Superior temporal gyrus (tissue), 1 donor: ENCODE measurements around the gene OR52I1.

Source experiments
- DNase-seq: peaks from one replicate; pipeline ENCODE4 v3.0.0-alpha.2; 2016; ENCODE audit errors: extremely low spot score

OR52I1 gene

GRCh38 chr11:4611986-4612385 lies 18.1 kb downstream of the OR52I1 start:
- no peak for DNase-seq

- DNase-seq = no peak
Observed at GRCh38 chr11:4615856-4616444, 22.1 kb downstream of the OR52I1 start.

GRCh38 chr11:4619514-4619913 lies 25.7 kb downstream of the OR52I1 start:
- DNase-seq = no peak

- DNase-seq = peak; percentile 64
Observed at GRCh38 chr11:4626207-4627099, 32.6 kb downstream of the OR52I1 start.

GRCh38 chr11:4636136-4636535 lies 42.3 kb downstream of the OR52I1 start:
- DNase-seq = no peak

- DNase-seq = peak; percentile 85
Observed at GRCh38 chr11:4636962-4637661, 43.3 kb downstream of the OR52I1 start, which contains the start of gene OR51D1. TSS of gene OR51D1 (plus strand) at chr11:4637477. CDS start at chr11:4639791, 2,314 bp downstream.

GRCh38 chr11:4637662-4638047 lies 43.8 kb downstream of the OR52I1 start:
- no peak for DNase-seq

GRCh38 chr11:4639931-4640330 lies 46.1 kb downstream of the OR52I1 start:
- DNase-seq = no peak

GRCh38 chr11:4641501-4641900 lies 47.7 kb downstream of the OR52I1 start:
- no peak for DNase-seq

GRCh38 chr11:4642043-4642442 lies 48.2 kb downstream of the OR52I1 start:
- DNase-seq = no peak

- DNase-seq = no peak
Observed at GRCh38 chr11:4643076-4643475, 49.2 kb downstream of the OR52I1 start.

- no peak for DNase-seq
Observed at GRCh38 chr11:4643682-4644081, 49.8 kb downstream of the OR52I1 start, which contains the start of gene OR51E1. TSS of gene OR51E1 (plus strand) at chr11:4643982. CDS start at chr11:4652527, 8,545 bp downstream.

- DNase-seq = no peak
Observed at GRCh38 chr11:4644233-4644632, 50.4 kb downstream of the OR52I1 start.
